Measurements from ENCODE around the gene PTPRO.
A peak's percentile ranks its signal among the peaks of the same experiment; 100 is the strongest.

The PTPRO gene

DNA sequence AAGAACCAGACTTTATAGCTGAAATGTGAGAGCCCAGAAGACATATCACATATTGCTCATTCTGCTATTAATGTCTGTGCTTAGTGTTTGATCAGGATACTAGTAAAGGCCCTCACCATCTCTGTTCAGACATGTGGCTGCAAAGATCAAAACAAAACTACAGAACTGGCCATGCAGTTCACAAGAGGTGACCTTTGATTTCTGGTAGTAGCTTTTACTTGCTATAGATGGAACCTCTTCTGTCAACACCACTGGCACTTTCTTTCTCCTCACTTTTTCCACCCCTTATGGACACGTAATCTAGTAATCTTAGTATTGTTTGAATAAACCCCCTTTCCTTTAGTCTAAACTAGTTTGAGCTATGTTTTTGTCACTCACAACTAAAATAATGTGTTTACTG lies 252.0 kb downstream of the PTPRO start:
- no peak for DNase-seq

DNA sequence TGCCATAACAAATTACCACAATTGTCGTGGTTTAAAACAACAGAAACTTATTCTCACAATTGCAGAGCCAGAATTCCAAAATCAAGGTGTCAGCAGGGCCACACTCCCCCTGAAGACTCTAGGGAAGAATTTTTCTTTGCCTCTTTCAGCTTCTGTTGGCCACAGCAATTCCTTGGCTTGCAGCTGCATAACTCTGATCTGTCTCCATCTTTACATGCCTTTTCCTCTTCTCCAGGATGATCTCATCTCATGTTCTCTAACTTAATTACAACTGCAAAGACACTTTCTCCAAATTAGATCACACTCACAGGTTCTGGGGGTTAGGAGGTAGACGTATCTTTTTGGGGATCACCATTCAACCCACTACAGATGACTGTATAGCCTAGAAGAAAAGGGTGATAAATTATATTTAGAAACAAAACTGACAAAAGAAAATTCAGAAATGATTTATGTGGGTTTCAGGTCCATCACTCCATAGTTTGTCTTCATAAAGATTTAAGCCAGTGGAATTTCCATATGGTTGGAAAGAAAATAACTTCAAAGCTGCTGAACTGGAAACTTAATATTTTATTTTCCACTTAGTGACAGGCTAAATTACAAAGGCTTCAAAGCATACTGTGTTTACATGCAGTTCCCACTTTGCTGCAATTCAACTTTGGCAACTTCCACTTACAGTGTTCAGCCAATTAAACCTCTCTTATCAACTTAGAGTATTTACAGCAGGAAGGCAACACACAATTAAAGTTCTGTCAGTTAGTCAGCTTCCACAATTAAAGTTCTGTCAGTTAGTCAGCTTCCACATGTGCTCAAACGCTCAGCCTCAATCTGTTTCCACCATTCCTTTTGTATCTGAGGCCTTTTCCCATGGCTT lies 253.6 kb downstream of the PTPRO start:
- DNase-seq: no peak

DNA sequence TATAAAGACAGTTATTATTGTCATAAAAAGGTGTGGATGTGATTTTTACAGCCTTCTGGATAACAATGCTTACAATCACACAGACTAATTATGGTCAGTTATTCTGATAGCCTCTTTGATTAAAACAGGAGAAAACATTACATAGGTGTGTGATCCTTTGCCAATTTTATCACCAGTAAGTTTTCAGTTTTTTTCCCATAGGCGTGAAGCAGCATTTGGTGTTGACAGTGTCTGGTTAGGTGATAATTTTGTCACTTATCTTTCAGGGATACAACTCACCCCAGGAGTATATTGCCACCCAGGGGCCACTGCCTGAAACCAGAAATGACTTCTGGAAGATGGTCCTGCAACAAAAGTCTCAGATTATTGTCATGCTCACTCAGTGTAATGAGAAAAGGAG lies 258.1 kb downstream of the PTPRO start:
- no peak for DNase-seq

DNA sequence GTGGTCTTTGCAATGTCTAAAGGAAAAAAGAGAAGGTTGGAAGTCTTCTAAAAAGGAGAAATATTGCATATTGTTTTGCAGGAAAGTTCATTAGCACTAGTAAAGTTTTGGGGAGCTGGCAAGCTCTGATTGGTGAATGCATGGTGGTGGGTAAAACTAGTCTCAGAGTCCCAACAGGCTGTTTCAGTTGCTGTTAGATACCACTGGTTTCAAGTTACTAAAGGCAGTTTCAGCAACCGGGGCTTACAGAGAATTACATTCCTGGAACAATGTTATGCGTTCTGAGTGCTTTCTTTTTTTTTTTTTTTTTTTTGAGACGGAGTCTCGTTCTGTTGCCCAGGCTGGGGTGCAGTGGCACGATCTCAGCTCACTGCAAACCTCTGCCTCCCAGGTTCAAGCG lies 258.7 kb downstream of the PTPRO start:
- DNase-seq: no peak

DNA sequence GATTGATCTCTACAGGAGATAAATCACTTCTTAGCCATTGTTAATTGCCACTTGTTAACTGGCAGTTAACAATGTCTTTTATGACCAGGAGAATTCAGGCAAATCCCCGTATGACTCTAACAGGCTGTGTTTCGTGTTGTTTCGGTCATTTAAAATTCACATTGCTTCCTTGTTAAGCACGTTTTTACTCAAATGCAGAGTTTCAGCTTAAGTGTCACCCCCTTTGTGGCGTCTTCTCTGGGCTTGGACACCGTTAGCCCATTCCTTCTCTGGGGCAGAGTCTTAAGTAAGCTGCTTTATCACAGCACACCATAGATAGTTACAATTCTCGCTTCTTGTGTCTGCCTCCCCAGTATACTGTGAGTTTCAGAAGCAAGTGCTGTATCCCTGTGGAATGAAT lies 261.5 kb downstream of the PTPRO start:
- no peak for DNase-seq

DNA sequence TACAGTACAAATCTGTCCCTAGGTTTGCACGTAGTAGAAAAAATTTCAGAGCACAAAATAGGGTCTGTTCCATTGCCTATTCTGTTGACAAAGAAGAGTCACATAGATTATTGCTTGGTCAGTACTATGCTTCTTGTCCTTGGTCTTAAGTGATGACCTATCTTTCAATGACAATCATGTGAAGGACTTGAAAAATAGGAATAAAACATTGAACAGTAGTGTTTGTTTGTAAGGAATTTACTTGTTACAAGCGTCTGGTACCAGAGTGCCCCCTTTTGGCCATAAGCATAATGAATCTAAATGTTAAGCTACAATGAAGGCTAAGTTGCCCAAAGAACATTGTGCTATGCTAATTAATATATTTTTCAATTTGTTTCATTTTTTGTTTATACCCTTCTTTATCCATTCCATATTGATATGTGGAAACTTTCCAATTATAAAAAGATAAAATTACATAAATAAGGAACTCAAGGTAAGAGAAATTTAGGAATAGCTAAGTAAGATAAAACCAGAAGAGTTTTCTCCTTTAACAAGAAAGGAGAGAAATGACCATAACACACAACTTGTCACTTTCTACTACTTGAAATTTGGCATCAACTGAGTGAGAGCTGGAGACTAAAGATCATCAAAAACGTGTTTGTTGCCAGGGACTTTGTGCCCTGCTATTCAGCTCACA lies 262.2 kb downstream of the PTPRO start:
- peak; percentile 64 for DNase-seq

DNA sequence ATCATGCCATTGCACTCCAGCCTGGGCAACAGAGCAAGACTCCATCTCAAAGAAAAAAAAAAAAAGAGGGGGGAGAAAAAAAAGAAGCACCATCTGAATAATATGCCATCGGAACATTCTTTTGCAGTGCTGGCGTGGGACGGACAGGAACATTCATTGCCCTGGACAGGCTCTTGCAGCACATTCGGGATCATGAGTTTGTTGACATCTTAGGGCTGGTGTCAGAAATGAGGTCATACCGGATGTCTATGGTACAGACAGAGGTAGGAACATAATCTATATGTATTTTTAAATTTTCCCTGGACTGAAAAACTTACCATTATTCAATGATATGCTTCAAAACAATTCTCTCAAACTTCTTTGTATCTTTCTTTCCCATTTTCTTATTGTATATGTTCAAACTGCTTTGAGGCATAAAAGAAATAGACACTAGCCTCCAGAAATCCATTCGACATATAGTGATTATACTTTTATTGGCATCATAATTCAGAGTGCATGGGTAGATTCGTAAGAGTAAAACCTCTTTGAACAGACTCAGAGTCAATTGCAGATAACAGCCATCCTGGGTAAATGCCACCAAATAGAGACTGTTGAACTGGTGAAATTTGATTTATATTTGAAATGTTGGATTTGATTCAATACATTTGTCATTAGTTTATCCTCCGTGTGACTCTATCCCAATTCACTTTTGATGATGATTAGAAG lies 267.2 kb downstream of the PTPRO start:
- DNase-seq: no peak

DNA sequence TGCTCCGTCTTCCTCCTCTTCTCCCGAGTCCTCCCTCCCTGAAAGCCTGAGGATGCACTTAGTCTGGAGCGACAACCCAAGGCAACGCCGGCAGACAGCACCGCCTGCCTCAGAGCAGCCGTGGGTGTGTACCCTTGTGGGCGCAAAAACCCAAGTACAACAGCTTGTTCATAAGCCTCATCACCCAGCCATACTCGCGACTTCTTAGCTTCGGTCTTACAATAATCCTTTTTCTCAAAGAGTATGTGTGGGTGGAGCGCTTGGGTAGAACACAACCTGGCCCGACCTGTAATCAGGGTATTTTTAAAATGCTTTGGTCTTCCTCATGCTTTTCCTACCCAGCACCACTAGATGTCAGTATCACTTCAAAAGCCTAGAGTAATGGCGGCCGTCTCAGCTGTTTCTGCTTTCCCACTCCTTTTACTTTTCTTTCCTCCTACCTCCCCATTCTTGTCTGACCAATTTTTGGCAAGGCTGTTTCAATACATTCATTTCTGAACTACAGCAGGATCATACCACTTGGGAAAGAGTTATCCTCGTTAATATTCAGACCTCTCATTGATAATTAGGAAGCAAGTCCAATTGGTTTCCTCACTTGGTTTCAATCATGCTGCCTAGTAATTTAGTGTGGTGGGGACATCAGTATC lies 268.0 kb downstream of the PTPRO start:
- peak; percentile 80 for DNase-seq

DNA sequence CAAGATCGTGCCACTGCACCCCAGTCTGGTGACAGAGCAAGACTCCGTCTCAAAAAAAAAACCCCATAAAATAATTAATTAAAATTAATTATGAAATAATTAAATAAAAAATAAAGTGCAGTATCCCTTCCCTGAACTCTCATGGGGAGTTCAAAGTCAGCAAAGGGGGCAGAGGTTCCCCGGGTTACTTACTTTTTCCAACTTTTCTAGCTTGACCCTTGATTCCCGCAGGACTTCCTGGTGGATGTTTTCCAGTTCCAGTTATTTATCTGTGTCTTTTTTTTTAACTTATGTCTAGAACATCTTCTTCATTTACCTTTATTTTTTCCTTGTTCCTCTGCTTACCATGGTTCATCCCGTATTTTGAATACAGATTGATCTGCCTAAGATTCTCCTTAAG lies 269.5 kb downstream of the PTPRO start:
- DNase-seq: no peak

DNA sequence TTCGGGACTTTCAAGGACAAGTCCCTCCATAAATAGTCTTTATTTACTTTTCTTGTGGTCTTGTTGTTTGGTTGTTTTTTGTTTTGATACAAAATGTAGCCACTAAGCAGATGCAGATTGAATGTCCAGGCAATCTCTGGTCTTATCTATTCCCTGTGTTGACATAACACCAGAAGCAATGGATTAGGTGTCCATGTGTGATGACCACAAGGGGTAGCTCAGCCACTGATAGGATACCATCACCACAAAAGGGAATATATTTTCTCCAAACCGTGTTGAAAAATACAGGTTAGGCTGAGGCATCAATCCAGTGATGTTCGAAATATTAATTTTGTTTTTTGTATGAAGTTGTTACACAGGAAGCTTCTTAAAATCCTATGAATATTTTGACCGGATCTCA lies 270.6 kb downstream of the PTPRO start:
- no peak for DNase-seq

DNA sequence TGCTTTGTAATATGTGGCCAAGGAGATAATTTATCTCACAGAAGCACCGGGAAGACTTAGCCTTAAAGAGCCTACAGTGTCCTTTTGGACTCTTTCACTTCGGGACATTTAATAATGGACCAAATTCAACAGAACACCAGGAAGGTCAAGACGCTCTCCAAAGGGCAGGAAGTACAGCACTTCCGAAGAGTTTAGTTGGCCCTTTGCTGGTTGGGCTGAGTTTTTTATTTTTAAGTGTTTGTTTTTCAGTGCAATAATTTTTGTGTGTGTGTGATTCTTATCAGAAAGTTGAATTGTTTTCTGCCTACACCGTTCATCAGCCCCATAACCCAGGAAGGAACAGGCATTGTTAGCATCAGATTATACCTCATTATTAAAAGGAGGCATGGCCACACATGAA lies 273.9 kb downstream of the PTPRO start:
- DNase-seq: no peak

DNA sequence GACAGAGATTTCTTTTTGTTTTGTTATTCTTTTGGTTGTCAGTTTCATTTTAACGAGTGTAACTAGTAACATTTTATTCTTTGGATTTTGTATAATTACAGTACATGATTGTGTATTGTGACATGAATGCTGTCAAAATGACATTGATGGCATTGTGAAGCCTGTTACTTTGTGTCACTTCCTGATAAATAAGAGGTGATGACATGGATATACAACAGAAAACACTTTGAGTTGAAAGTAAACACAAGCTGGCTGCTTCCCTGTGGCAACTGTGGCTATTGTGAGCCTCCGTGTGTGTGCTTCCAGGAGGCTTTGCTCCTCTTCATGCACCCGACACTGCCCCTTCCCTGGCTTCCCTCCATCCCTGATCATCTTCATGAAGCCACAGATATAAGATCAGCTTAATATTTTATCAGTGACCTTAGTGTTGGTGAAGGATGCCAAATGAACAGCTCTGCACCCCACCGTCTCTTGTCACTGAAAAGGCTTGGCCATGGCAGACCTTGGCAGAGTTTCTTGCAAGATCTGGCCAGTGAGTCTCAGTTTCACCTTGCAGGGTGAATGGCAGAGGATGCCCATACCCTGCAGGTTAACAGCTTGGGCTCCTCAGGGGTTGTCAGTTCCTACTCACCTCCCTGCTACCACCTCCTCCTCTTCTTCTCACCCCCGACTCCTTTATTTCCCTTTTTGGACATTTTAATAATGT lies 275.0 kb downstream of the PTPRO start:
- DNase-seq: no peak

DNA sequence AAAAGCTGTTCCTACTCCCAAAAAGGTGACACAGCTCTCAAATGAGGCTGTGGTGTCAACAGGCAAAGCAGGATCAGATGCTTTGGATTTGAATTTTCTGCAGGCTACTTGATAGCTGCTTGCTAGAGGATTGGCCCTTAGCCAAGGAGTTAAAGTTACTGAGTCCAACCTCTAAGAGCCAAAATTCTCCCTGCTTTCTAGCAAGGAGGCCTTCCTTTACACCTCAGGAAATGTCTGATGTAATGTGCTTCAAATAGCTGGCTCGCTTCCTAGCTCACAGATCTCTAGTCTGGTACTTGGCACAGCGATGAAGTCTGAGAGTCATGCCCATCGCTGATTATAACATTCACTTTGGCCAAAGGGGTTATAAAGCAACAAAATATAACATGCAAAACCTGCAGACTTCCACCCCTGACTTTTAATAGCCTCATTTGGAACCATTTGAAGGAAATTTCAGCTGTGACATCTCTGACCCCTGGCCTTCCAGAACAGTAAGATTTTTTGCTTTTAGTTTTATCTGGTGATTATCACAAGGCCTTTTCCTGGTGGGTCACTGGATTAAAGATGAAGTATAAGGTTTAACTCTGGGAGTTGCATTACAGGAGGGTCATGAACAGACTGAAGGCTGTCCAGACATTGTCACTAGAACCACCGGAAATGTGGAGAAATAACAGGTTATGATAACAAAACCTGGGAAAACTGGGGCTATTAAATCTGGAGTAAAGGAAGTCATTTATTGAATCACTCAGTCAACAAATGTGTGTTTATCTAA lies 277.1 kb downstream of the PTPRO start:
- peak; percentile 12 for DNase-seq

DNA sequence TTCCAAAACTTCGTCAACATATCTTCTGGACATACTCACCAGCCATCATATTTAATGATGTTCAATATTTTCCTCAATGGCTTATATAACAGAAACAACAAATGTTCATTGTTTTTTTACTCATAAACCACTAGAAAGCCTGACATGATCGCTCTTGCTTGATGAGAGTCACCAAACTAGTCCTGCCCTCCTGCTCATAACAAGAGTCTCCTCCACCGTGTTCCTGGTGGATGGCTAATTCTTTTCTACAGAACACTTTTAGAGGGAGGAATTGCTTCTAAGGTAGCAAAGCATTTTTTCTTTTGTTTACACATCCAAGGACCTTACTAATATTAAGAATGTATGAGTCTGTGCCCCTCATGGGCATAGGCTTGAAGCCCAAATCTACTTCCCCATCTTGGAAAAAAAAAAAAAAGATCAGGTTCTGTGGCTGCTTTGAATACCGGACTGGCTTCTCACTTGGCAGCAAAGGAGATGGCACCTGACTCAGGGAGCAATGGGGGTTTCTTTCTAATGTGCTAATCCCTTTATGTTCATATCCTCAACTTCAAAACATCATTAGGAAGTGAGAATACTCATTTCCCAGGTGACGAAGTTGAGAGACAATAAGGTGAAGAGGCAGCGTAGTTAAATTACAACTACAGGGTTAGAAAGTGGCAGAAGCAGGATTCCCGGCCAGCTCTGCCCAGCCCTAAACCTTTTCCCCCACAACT lies 278.1 kb downstream of the PTPRO start:
- DNase-seq: no peak

DNA sequence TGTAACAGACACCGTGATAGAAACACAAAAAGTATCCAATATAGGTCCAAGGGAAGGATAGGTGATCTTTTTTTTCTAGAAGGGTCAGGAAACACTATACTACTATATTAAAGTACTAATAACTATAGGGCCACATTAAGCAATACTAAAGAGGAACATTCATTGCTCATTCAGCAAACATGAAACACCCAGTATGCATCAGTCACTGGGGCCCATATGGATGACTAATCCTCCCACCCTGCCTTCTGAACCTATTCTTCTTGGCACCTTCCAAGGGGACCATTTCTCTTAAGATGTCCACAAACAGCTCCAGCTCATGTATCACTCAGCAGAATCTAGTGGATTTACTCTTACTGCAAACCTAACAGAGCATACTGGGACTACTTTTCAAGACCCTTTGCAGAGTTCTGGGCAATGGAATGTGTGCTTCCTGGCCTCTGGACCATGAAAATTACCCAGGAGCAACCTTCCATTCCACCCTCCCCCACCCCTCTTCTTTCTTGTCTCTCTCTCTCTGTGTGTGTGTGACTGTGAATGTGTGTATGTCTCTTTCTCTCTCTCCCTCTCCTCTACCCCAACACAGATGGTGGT lies 279.0 kb downstream of the PTPRO start:
- DNase-seq: no peak

DNA sequence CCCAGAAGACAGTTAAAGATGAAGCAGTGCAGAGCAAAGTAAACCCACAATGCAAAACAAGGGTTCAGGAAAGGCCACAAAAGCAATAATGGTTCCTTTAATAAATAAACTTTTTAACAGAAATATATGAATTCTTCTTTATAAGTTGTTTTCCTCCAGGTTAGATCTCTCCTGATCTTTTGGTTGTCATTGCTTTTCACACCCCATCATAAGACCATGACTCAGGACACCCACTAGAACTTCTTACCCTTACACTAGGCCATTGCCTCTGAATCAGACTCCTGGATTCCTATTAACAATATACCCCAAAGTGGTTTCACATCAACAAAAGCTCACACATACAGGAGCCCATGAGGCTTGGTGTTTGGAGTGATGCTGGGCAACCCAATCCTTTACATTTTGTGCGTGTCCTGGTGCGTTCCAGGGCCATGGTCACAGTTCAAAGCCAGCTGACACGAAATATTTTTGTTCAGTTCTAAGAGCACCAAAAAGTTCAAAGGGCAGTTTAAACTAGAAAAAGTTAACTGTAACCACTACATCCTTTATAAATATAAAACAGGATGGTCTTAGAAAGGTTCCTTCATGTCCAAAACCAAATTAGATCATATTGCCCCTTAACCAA lies 279.9 kb downstream of the PTPRO start:
- no peak for DNase-seq

DNA sequence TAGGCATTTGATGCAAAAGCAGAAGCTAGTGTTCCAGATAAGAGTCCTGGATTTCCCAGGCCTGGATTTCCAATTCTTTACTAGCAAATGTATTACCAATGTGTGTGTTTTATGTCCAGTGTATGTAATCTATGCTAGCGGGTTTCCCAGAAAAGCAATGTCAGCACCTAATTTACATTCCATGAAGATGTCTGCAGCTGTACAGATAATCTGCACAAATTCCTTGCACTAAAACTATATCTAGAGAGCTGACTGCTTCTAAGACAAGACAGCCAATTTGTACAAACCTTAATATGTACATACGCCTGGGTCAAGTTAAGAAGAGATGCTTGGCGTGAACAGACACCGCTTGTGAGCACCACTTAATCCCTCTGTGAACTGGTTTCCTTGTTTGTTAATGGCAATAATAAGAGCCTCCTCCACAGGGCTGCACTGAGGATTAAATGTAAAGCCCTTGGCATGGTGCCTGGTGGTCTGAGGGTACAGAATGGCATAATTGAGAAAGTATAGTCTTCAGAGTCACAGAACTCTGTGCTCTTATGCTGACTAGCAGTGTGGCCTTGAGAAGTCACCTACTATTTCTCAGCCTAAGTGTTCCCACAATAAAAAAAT lies 281.3 kb downstream of the PTPRO start:
- no peak for DNase-seq

DNA sequence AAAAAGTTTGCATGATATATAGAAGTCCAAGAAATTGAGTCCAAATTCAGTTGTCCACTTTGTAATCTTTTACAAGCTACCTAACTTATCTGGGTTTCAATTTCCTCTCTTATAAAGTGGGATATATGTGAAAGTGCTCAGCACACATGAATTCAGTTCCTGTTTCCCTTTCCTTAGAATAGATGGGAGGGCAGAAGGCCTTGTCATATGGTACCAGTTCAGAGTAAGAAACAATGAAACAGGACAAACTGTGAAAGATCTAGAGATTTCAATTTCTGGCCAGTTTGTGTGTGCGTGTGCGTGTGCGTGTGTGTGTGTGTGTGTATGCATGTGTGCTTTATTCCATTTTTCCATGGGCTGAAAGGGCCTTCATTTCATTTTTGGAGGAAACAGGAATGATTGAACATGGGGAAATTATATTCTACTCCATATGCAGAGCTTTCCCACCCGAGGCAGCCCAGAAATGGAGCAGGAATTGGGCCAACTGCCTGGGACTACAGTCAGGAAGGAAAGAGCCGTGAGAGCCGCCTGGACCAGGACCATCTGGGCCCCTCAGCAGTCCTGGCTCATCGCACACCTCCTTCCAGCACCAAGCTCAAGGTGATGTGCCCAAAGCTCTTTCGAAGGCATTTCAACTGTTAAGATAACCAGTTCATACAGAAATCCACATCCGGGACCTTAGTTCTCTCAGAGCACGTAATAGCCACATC lies 283.7 kb downstream of the PTPRO start:
- DNase-seq: no peak

DNA sequence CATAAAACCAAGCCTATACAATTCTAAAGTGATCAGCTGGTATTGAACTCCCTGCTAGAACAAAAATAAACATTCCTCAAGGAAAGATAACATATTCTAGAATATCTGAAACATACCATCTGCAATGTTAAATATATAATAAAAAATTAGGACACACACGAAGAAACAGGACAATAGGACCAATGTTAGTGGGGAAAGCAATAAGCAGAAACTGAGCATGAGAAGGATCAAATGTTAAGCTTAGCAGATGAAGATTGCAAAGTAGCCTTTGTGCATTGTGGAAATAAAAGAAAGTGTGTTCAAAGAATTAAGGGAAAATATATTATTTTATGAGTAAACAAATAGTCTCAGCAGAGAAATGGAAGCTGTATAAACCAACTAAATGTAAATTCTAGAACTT lies 286.1 kb downstream of the PTPRO start:
- DNase-seq: no peak

All from midbrain (tissue), 1 donor.